ENCODE measurements around the gene CTNNA1. TPM values are rescaled to one million over a fixed set of nuclear protein-coding genes. Genes with fewer than 3 reads are reported as not detected.

The CTNNA1 gene
- polyA plus RNA-seq, 1 of the 3 experiments (the other 2 are of a cell fraction) = 130 TPM

GRCh38 chr5:138770291-138770690, 17.1 kb downstream of the CTNNA1 start:
- DNase-seq = no peak
- Histone ChIP-seq H2AFZ (ENCODE audit: low read depth) (no peak overlapping the region), H3K27ac (ENCODE audit: low read depth in 2 of 2, low read length in 1 of 2) (no peak overlapping the region), H3K36me3 (replicated peaks in 1 of 2; ENCODE audit: control insufficient read depth in 1 of 2, insufficient read depth in 2 of 2, low read length in 1 of 2) (peaks cover 0 to 11% of the 10 kb centered on the region in 2 experiments), H4K20me1 (ENCODE audit: insufficient read depth) (peaks cover 98% of the 10 kb centered on the region), H3K9me3 (no peaks in the 10 kb centered on the region), H3K4me3 (ENCODE audit: low read depth in 2 of 2, low read length in 1 of 2) (no peak overlapping the region), H3K4me1 (ENCODE audit: control insufficient read depth in 1 of 2, insufficient read depth in 2 of 2, low read depth in 1 of 2, low read length in 1 of 2) (no peaks in the 10 kb centered on the region), H3K9ac (no peak overlapping the region), H3K27me3 (ENCODE audit: insufficient read depth) (no peaks in the 10 kb centered on the region), H3K9me2 (no peaks in the 10 kb centered on the region), H3K4me2 (no peak overlapping the region), H3K79me2 (ENCODE audit: insufficient read depth) (peaks cover 100% of the 10 kb centered on the region), H3F3A (replicated peaks; ENCODE audit: insufficient read depth) (peaks cover 5% of the 10 kb centered on the region)
- ChIA-PET CTCF (interaction anchor here (1.0 to 1.1 kb wide), 2 partner anchors 16 to 20 kb away, joined by 3 to 4 read pairs; no protein-coding TSS in a partner anchor), POLR2A (interaction anchor here (0.7 kb wide), 1 partner anchor 127 kb away, joined by 5 read pairs; no protein-coding TSS in a partner anchor)
- no peak for TF ChIP-seq EP300 (IDR thresholded peaks at IDR 0.05; ENCODE audit: borderline replicate concordance in 1 of 2, low read depth in 1 of 2, low read length in 1 of 2)
- TF ChIP-seq YY1 (IDR thresholded peaks at IDR 0.05; ENCODE audit: low read depth) = no peak
- TF ChIP-seq FOXJ3 (CRISPR knock-in tag; IDR thresholded peaks at IDR 0.05) = no peak
- no peak for TF ChIP-seq TAF1 (IDR thresholded peaks at IDR 0.05; ENCODE audit: borderline replicate concordance, low read depth, low read length)
- TF ChIP-seq RAD21 (IDR thresholded peaks at IDR 0.05; ENCODE audit: low read length) = no peak
- no peak for TF ChIP-seq TEAD4 (IDR thresholded peaks at IDR 0.05; ENCODE audit: borderline replicate concordance, insufficient read depth)
- no peak for TF ChIP-seq GATA2 (CRISPR knock-in tag; IDR thresholded peaks at IDR 0.05)
- WGBS (ENCODE audit: low lambda C conversion rate) = over 99% methylated on average over 6 of the region's 6 CpGs

- H2AFZ ChIP-seq (ENCODE audit: low read depth) = no peak overlapping the region
- peaks cover 97% of the 10 kb centered on the region for H4K20me1 ChIP-seq (ENCODE audit: insufficient read depth)
- H3K9me2 ChIP-seq = no peaks in the 10 kb centered on the region
- ChIA-PET POLR2A (interaction anchor here (0.7 kb wide), 1 partner anchor 126 kb away, joined by 5 read pairs; no protein-coding TSS in a partner anchor), CTCF (interaction anchor here (1.0 to 1.1 kb wide), 2 partner anchors 17 to 19 kb away, joined by 4 read pairs; no protein-coding TSS in a partner anchor)
- 74% methylated on average over 1 of the region's 1 CpG for WGBS (ENCODE audit: low lambda C conversion rate)
- peaks cover 8% of the 10 kb centered on the region for H3F3A ChIP-seq (replicated peaks; ENCODE audit: insufficient read depth)
- H3K9ac ChIP-seq = no peak overlapping the region
- TF ChIP-seq NRF1 (IDR thresholded peaks at IDR 0.05; ENCODE audit: low read depth, low read length) (no peak), IRF3 (IDR thresholded peaks at IDR 0.05; ENCODE audit: low read depth, low read length) (no peak), RXRA (IDR thresholded peaks at IDR 0.05; ENCODE audit: borderline replicate concordance, low read depth) (no peak), TAF1 (IDR thresholded peaks at IDR 0.05; ENCODE audit: borderline replicate concordance, low read depth, low read length) (no peak), CHD2 (IDR thresholded peaks at IDR 0.05; ENCODE audit: low read length, partially characterized antibody) (no peak), JUND (IDR thresholded peaks at IDR 0.05) (no peak), MAX (IDR thresholded peaks at IDR 0.05; ENCODE audit: low read depth) (no peak), FOSL2 (IDR thresholded peaks at IDR 0.05; ENCODE audit: borderline replicate concordance, low read depth) (no peak), MXI1 (IDR thresholded peaks at IDR 0.05; ENCODE audit: low read depth, low read length) (no peak)
- no peaks in the 10 kb centered on the region for H3K9me3 ChIP-seq
- no peaks in the 10 kb centered on the region for H3K27me3 ChIP-seq (ENCODE audit: insufficient read depth)
- no peak overlapping the region for H3K27ac ChIP-seq (ENCODE audit: low read depth in 2 of 2, low read length in 1 of 2)
- H3K36me3 ChIP-seq (replicated peaks in 1 of 2; ENCODE audit: control insufficient read depth in 1 of 2, insufficient read depth in 2 of 2, low read length in 1 of 2) = peaks cover 0 to 11% of the 10 kb centered on the region in 2 experiments
- DNase-seq = no peak
- H3K4me1 ChIP-seq (ENCODE audit: control insufficient read depth in 1 of 2, insufficient read depth in 2 of 2, low read depth in 1 of 2, low read length in 1 of 2) = no peaks in the 10 kb centered on the region
- no peak overlapping the region for H3K4me3 ChIP-seq (ENCODE audit: low read depth in 2 of 2, low read length in 1 of 2)
- H3K4me2 ChIP-seq = no peak overlapping the region
- H3K79me2 ChIP-seq (ENCODE audit: insufficient read depth) = peaks cover 100% of the 10 kb centered on the region
These were observed 17.8 kb downstream of the CTNNA1 start for GRCh38 chr5:138770977-138771376.

Measured in SK-N-SH (cell line).